GM23248 (cell line): Measurements from ENCODE around the gene LPAR1. TPM values are rescaled to one million over a fixed set of nuclear protein-coding genes. Genes with fewer than 3 reads are reported as not detected.

Experiments
- DNase-seq: peaks from one replicate; pipeline ENCODE4 v3.0.0-alpha.2; 2015
- H2AFZ ChIP-seq: fragments of 200-600 bp; sonication (generic); 2 replicates; pipeline ENCODE4 v1.6.1; 2016; ENCODE audit warnings: antibody characterized with exemption
- H3F3A ChIP-seq: fragments of 200-600 bp; sonication (generic); 2 replicates; pipeline ENCODE4 v1.6.1; 2016; ENCODE audit warnings: mild to moderate bottlenecking, antibody characterized with exemption, mixed run types; ENCODE audit not compliant: insufficient read depth
- H3K27ac ChIP-seq: fragments of 200-600 bp; sonication (generic); 2 replicates; pipeline ENCODE4 v1.5.1; 2016; ENCODE audit warnings: mild to moderate bottlenecking
- H3K27me3 ChIP-seq: fragments of 200-600 bp; sonication (generic); replicated peaks from 2 replicates; pipeline ENCODE4 v1.6.1; 2016; ENCODE audit warnings: mild to moderate bottlenecking; ENCODE audit not compliant: insufficient read depth
- H3K36me3 ChIP-seq: fragments of 200-600 bp; sonication (generic); 2 replicates; pipeline ENCODE4 v1.6.1; 2016; ENCODE audit warnings: low read depth, mild to moderate bottlenecking
- H3K4me1 ChIP-seq: fragments of 200-600 bp; sonication (generic); 2 replicates; pipeline ENCODE4 v1.6.1; 2016; ENCODE audit warnings: mild to moderate bottlenecking; ENCODE audit not compliant: insufficient read depth
- H3K4me2 ChIP-seq: fragments of 200-600 bp; sonication (generic); one replicate; pipeline ENCODE4 v1.6.1; 2016; ENCODE audit warnings: mild to moderate bottlenecking; ENCODE audit not compliant: unreplicated experiment
- H3K4me3 ChIP-seq: fragments of 200-600 bp; sonication (generic); 2 replicates; pipeline ENCODE4 v1.5.1; 2016; ENCODE audit warnings: mild to moderate bottlenecking
- H3K79me2 ChIP-seq: fragments of 200-600 bp; sonication (generic); 2 replicates; pipeline ENCODE4 v1.6.1; 2016; ENCODE audit warnings: mild to moderate bottlenecking; ENCODE audit not compliant: insufficient read depth
- H3K9ac ChIP-seq: fragments of 200-600 bp; sonication (generic); 2 replicates; pipeline ENCODE4 v1.6.1; 2016; ENCODE audit warnings: mild to moderate bottlenecking
- H3K9me2 ChIP-seq: fragments of 200-600 bp; sonication (generic); 2 replicates; pipeline ENCODE4 v1.6.1; 2016; ENCODE audit warnings: mixed run types, mild to moderate bottlenecking, moderate library complexity; ENCODE audit not compliant: insufficient read depth
- H3K9me3 ChIP-seq: fragments of 200-600 bp; sonication (generic); one replicate; pipeline ENCODE4 v1.6.1; 2017; ENCODE audit warnings: low read depth
- H4K20me1 ChIP-seq: fragments of 200-600 bp; sonication (generic); 2 replicates; pipeline ENCODE4 v1.6.0; 2016; ENCODE audit not compliant: insufficient read depth
- EZH2 ChIP-seq: fragments of 200-600 bp; sonication (generic); IDR thresholded peaks from 2 replicates; pipeline ENCODE4 v1.6.1; 2018; ENCODE audit warnings: antibody characterized with exemption, mild to moderate bottlenecking; ENCODE audit not compliant: insufficient read depth, poor library complexity, severe bottlenecking
- EZH2phosphoT487 ChIP-seq: fragments of 200-600 bp; sonication (generic); IDR thresholded peaks from 2 replicates; pipeline ENCODE4 v1.6.1; 2018; ENCODE audit warnings: antibody characterized with exemption, moderate library complexity, mild to moderate bottlenecking, low read depth; ENCODE audit not compliant: insufficient read depth
- WGBS, 2 experiments: methylation state at CpG; one replicate each; pipeline ENCODE4 v1.1.6; 2015 to 2017; ENCODE audit warnings: low lambda C conversion rate in 2 of 2, low coverage in 1 of 2; ENCODE audit errors: missing lambda C conversion rate in 2 of 2; 5-methylcytosine and 5-hydroxymethylcytosine counted together
- in situ Hi-C: fragments of 300-500 bp; cut with MboI; formaldehyde crosslinking; loops from 2 replicates; pipeline ENCODE4 v1.15.0; 2020
- polyA plus RNA-seq: library from polyadenylated mRNA; unstranded; fragments of >200 nt; fragmentation: Nextera tagmentation; extraction: Ambion mirVana; gene quantifications from 2 replicates; pipeline ENCODE4 v1.2.1, GENCODE V29; 2016
- total RNA-seq: library from RNA; depleted of rRNA; stranded (reverse); fragments of >200 nt; shearing (Covaris generic); gene quantifications from 2 replicates; pipeline ENCODE4 v1.2.3, GENCODE V29; 2014

LPAR1 gene
- total and polyA plus RNA-seq, 2 experiments from 2014 or later, result 40.1 to 90.8 TPM

GRCh38 chr9:111041902-111042301, 3.6 kb upstream of the LPAR1 start:
- no peaks in the 10 kb centered on the region for H3K9me2 ChIP-seq
- no peak overlapping the region for H3K4me3 ChIP-seq
- H3K4me2 ChIP-seq, result no peak overlapping the region
- H3K9ac ChIP-seq, result no peak overlapping the region
- no peak for TF ChIP-seq EZH2
- TF ChIP-seq EZH2phosphoT487, result no peak
- no peak overlapping the region for H2AFZ ChIP-seq
- in situ Hi-C loops, result no loop called here
- no peak for DNase-seq
- no peaks in the 10 kb centered on the region for H3K36me3 ChIP-seq
- H3F3A ChIP-seq, result peaks cover 14% of the 10 kb centered on the region
- no peak overlapping the region for H3K27ac ChIP-seq
- WGBS, 2 experiments, result 37 to 39% methylated on average over 5 of the region's 5 CpGs
- peaks cover 8% of the 10 kb centered on the region for H3K79me2 ChIP-seq
- no peaks in the 10 kb centered on the region for H3K9me3 ChIP-seq
- no peaks in the 10 kb centered on the region for H4K20me1 ChIP-seq
- H3K4me1 ChIP-seq, result no peaks in the 10 kb centered on the region; the same call in 1 of the 2 replicates
- no peaks in the 10 kb centered on the region for H3K27me3 ChIP-seq

GRCh38 chr9:111040494-111040893, 2.2 kb upstream of the LPAR1 start:
- Histone ChIP-seq H3K4me1 (peaks cover 7% of the 10 kb centered on the region), H3K9me2 (no peaks in the 10 kb centered on the region), H3K79me2 (peaks cover 23% of the 10 kb centered on the region), H3K27me3 (no peaks in the 10 kb centered on the region), H2AFZ (no peak overlapping the region), H3F3A (peaks cover 23% of the 10 kb centered on the region), H3K9me3 (no peaks in the 10 kb centered on the region), H3K27ac (no peak overlapping the region), H3K9ac (no peak overlapping the region), H3K4me2 (no peak overlapping the region), H3K4me3 (no peak overlapping the region), H4K20me1 (no peaks in the 10 kb centered on the region), H3K36me3 (no peaks in the 10 kb centered on the region)
- TF ChIP-seq EZH2, result no peak
- no peak for TF ChIP-seq EZH2phosphoT487
- in situ Hi-C loops, result no loop called here
- no peak for DNase-seq
- 87 to 97% methylated on average over 3 of the region's 3 CpGs for WGBS, 2 experiments

GRCh38 chr9:111039231-111039906, 1.1 kb upstream of the LPAR1 start:
- in situ Hi-C loops, result loop anchor here (10.0 kb wide), 1 partner anchor 385 kb away; no protein-coding TSS in a partner anchor
- TF ChIP-seq EZH2 (no peak), EZH2phosphoT487 (no peak)
- Histone ChIP-seq H4K20me1 (no peaks in the 10 kb centered on the region), H3K27me3 (no peaks in the 10 kb centered on the region), H3K9me3 (no peaks in the 10 kb centered on the region), H3K4me3 (peak overlapping the region; percentile 95), H3F3A (peaks cover 35% of the 10 kb centered on the region), H3K9me2 (no peaks in the 10 kb centered on the region), H3K4me2 (peak overlapping the region; percentile 59), H2AFZ (peak overlapping the region; percentile 72), H3K27ac (peak overlapping the region; percentile 81), H3K4me1 (peaks cover 18% of the 10 kb centered on the region), H3K36me3 (no peaks in the 10 kb centered on the region), H3K9ac (peak overlapping the region; percentile 93), H3K79me2 (peaks cover 34% of the 10 kb centered on the region)
- no peak for DNase-seq
- 34 to 36% methylated on average over 23 of the region's 23 CpGs for WGBS, 2 experiments

GRCh38 chr9:111037708-111038330, 451 bp downstream of the LPAR1 start:
- no peak for TF ChIP-seq EZH2phosphoT487
- TF ChIP-seq EZH2, result no peak

More at GRCh38 chr9:111037708-111038330, 451 bp downstream of the LPAR1 start:
- Histone ChIP-seq H4K20me1 (no peaks in the 10 kb centered on the region), H3K27ac (peak overlapping the region; percentile 81), H3K4me1 (peaks cover 29% of the 10 kb centered on the region), H2AFZ (peak overlapping the region; percentile 78), H3K4me3 (peak overlapping the region; percentile 95), H3K9me3 (no peaks in the 10 kb centered on the region), H3K9ac (peak overlapping the region; percentile 93), H3K4me2 (peak overlapping the region; percentile 89), H3K27me3 (no peaks in the 10 kb centered on the region), H3K9me2 (no peaks in the 10 kb centered on the region), H3K79me2 (peaks cover 49% of the 10 kb centered on the region), H3F3A (peaks cover 43% of the 10 kb centered on the region), H3K36me3 (no peaks in the 10 kb centered on the region)
- DNase-seq, result peak; percentile 71
- 0 to 3% methylated on average over 33 to 55 of the region's 83 CpGs for WGBS, 2 experiments
- in situ Hi-C loops, result loop anchor here (10.0 kb wide), 1 partner anchor 383 kb away; no protein-coding TSS in a partner anchor
